Muscle of leg (tissue), 11 donors: ENCODE results near the gene SLK. TPM values are rescaled to one million over a fixed set of nuclear protein-coding genes. Genes with fewer than 3 reads are reported as not detected.

Experiments
- DNase-seq: peaks from one replicate; pipeline ENCODE4 v3.0.0; 2013
- H3K27ac ChIP-seq: one replicate; pipeline ENCODE4 v1.5.1; 2013; ENCODE audit warnings: mild to moderate bottlenecking, low read length, control low read depth
- H3K27me3 ChIP-seq: one replicate; pipeline ENCODE4 v1.6.1; 2013; ENCODE audit warnings: low read length; ENCODE audit not compliant: control insufficient read depth, insufficient read depth
- H3K36me3 ChIP-seq: one replicate; pipeline ENCODE4 v1.6.1; 2013; ENCODE audit warnings: low read length; ENCODE audit not compliant: control insufficient read depth, insufficient read depth
- H3K4me1 ChIP-seq: one replicate; pipeline ENCODE4 v1.6.1; 2013; ENCODE audit warnings: low read length; ENCODE audit not compliant: control insufficient read depth, insufficient read depth
- H3K4me3 ChIP-seq: one replicate; pipeline ENCODE4 v1.5.1; 2013; ENCODE audit warnings: low read length, control low read depth
- H3K9me3 ChIP-seq: replicated peaks from 2 replicates; pipeline ENCODE4 v1.6.1; 2013; ENCODE audit warnings: low read depth, low read length; ENCODE audit not compliant: control insufficient read depth
- WGBS: methylation state at CpG from one replicate; pipeline ENCODE4 v1.1.5; 2013; ENCODE audit warnings: missing lambda C conversion rate; ENCODE audit not compliant: insufficient coverage; 5-methylcytosine and 5-hydroxymethylcytosine counted together
- polyA plus RNA-seq, 8 donors: library from polyadenylated mRNA; unstranded; fragments of 120-200 nt; gene quantifications; one replicate each; pipeline versions ENCODE4 v1.2.1 to v1.2.3, GENCODE V29; 2013; ENCODE audit warnings: inconsistent platforms in 1 of 8, low replicate concordance in 1 of 8; ENCODE audit not compliant: insufficient read length in 8 of 8, insufficient read depth in 1 of 8
- total RNA-seq: library from RNA; stranded (reverse); fragments of 120-200 nt; gene quantifications from one replicate; pipeline ENCODE4 v1.2.4, GENCODE V29; 2013

The SLK gene
- total and polyA plus RNA-seq, 9 donors = 17.2 to 35.7 (median 26.5) TPM

GRCh38 chr10:103925591-103925990, 41.3 kb upstream of the SLK start:
- Histone ChIP-seq H3K27me3 (no peaks in the 10 kb centered on the region), H3K9me3 (no peaks in the 10 kb centered on the region), H3K4me1 (no peaks in the 10 kb centered on the region), H3K4me3 (no peak overlapping the region), H3K27ac (no peak overlapping the region), H3K36me3 (no peaks in the 10 kb centered on the region)
- no CpG with 5 or more reads among the region's 1 CpG for WGBS
- DNase-seq = no peak

- Histone ChIP-seq H3K9me3 (no peaks in the 10 kb centered on the region), H3K36me3 (no peaks in the 10 kb centered on the region), H3K27ac (no peak overlapping the region), H3K27me3 (no peaks in the 10 kb centered on the region), H3K4me3 (no peak overlapping the region), H3K4me1 (no peaks in the 10 kb centered on the region)
- WGBS = 71% methylated on average over 1 of the region's 2 CpGs
- no peak for DNase-seq
Measured at GRCh38 chr10:103926722-103927319, 40.1 kb upstream of the SLK start.

GRCh38 chr10:103928784-103929183, 38.2 kb upstream of the SLK start:
- no peaks in the 10 kb centered on the region for H3K27me3 ChIP-seq
- 82% methylated on average over 5 of the region's 6 CpGs for WGBS
- H3K9me3 ChIP-seq = no peaks in the 10 kb centered on the region
- DNase-seq = no peak
- no peak overlapping the region for H3K27ac ChIP-seq
- H3K4me3 ChIP-seq = no peak overlapping the region
- H3K36me3 ChIP-seq = no peaks in the 10 kb centered on the region
- no peaks in the 10 kb centered on the region for H3K4me1 ChIP-seq

- Histone ChIP-seq H3K9me3 (no peaks in the 10 kb centered on the region), H3K36me3 (no peaks in the 10 kb centered on the region), H3K27me3 (no peaks in the 10 kb centered on the region), H3K4me1 (no peaks in the 10 kb centered on the region), H3K4me3 (no peak overlapping the region), H3K27ac (no peak overlapping the region)
- WGBS = 65% methylated on average over 4 of the region's 7 CpGs
- no peak for DNase-seq
Measured at GRCh38 chr10:103929381-103929921, 37.5 kb upstream of the SLK start.

GRCh38 chr10:103930449-103930848, 36.5 kb upstream of the SLK start:
- Histone ChIP-seq H3K36me3 (no peaks in the 10 kb centered on the region), H3K4me3 (no peak overlapping the region), H3K9me3 (no peaks in the 10 kb centered on the region), H3K4me1 (no peaks in the 10 kb centered on the region), H3K27ac (no peak overlapping the region), H3K27me3 (no peaks in the 10 kb centered on the region)
- WGBS = 80% methylated on average over 1 of the region's 1 CpG
- DNase-seq = no peak

- Histone ChIP-seq H3K4me3 (no peak overlapping the region), H3K9me3 (no peaks in the 10 kb centered on the region), H3K36me3 (no peaks in the 10 kb centered on the region), H3K27me3 (no peaks in the 10 kb centered on the region), H3K27ac (no peak overlapping the region), H3K4me1 (no peaks in the 10 kb centered on the region)
- no peak for DNase-seq
- WGBS = 100% methylated on average over 1 of the region's 6 CpGs
Measured at GRCh38 chr10:103930881-103931280, 36.1 kb upstream of the SLK start.

GRCh38 chr10:103931603-103932002, 35.3 kb upstream of the SLK start:
- Histone ChIP-seq H3K27ac (no peak overlapping the region), H3K27me3 (no peaks in the 10 kb centered on the region), H3K9me3 (no peaks in the 10 kb centered on the region), H3K36me3 (no peaks in the 10 kb centered on the region), H3K4me3 (no peak overlapping the region), H3K4me1 (no peaks in the 10 kb centered on the region)
- no peak for DNase-seq
- WGBS = 94% methylated on average over 2 of the region's 2 CpGs

- WGBS = no CpG with 5 or more reads among the region's 7 CpGs
- Histone ChIP-seq H3K4me1 (no peaks in the 10 kb centered on the region), H3K4me3 (no peak overlapping the region), H3K9me3 (no peaks in the 10 kb centered on the region), H3K36me3 (no peaks in the 10 kb centered on the region), H3K27ac (no peak overlapping the region), H3K27me3 (no peaks in the 10 kb centered on the region)
- no peak for DNase-seq
Measured at GRCh38 chr10:103932271-103932670, 34.7 kb upstream of the SLK start.

- no peaks in the 10 kb centered on the region for H3K27me3 ChIP-seq
- no peaks in the 10 kb centered on the region for H3K4me1 ChIP-seq
- no peak for DNase-seq
- no peak overlapping the region for H3K27ac ChIP-seq
- H3K9me3 ChIP-seq = no peaks in the 10 kb centered on the region
- no CpG with 5 or more reads among the region's 3 CpGs for WGBS
- no peak overlapping the region for H3K4me3 ChIP-seq
- no peaks in the 10 kb centered on the region for H3K36me3 ChIP-seq
Measured at GRCh38 chr10:103932971-103933370, 34.0 kb upstream of the SLK start.

- H3K36me3 ChIP-seq = no peaks in the 10 kb centered on the region
- H3K27me3 ChIP-seq = no peaks in the 10 kb centered on the region
- 19% methylated on average over 3 of the region's 4 CpGs for WGBS
- no peak overlapping the region for H3K4me3 ChIP-seq
- H3K27ac ChIP-seq = no peak overlapping the region
- no peak for DNase-seq
- H3K9me3 ChIP-seq = no peaks in the 10 kb centered on the region
- H3K4me1 ChIP-seq = no peaks in the 10 kb centered on the region
Measured at GRCh38 chr10:103933557-103934121, 33.3 kb upstream of the SLK start.
